HepG2 (cell line): ENCODE data around the gene PCGF3.

ENCODE experiments used
- CCAR2 ChIP-seq: fragments of 200-400 bp; formaldehyde crosslinking; optimal IDR thresholded peaks from 2 replicates; pipeline ENCODE3; 2018; ENCODE audit warnings: low read depth, mild to moderate bottlenecking, low read length, moderate library complexity
- ZMYM2 ChIP-seq: sonication (generic); formaldehyde crosslinking; IDR thresholded peaks from 2 replicates; pipeline ENCODE4 v1.8.0; 2022; ENCODE audit warnings: mild to moderate bottlenecking, missing genetic modification reagents
- ZNF10 ChIP-seq: sonication (generic); formaldehyde crosslinking; IDR thresholded peaks from 2 replicates; pipeline ENCODE4 v1.4.0; 2020; ENCODE audit warnings: mild to moderate bottlenecking, low read depth, missing genetic modification reagents, borderline replicate concordance

- TF ChIP-seq ZNF10 (CRISPR knock-in tag) (no peak), ZMYM2 (CRISPR knock-in tag) (no peak), CCAR2 (no peak)
Observed at GRCh38 chr4:776743-777441, 71.3 kb downstream of the PCGF3 start.
